Fibroblast of villous mesenchyme (primary cell): Measurements from ENCODE around the gene DOCK9. TPM values are rescaled to one million over a fixed set of nuclear protein-coding genes. Genes with fewer than 3 reads are reported as not detected.

Experiments
- DNase-seq: peaks from one replicate; pipeline ENCODE4 v3.0.0-alpha.2; 2010; ENCODE audit warnings: low read depth
- H3K4me3 ChIP-seq: 2 replicates; pipeline ENCODE4 v1.5.1; 2011; ENCODE audit warnings: low read depth, mild to moderate bottlenecking, low read length
- total RNA-seq: library from RNA; depleted of rRNA; stranded (reverse); fragments of >200 nt; gene quantifications from 2 replicates; pipeline ENCODE4 v1.2.3, GENCODE V29; 2012
- TF ChIP-seq, protein P1 (sequence below): IDR thresholded peaks from 2 replicates; pipeline ENCODE4 v1.5.1; 2012; ENCODE audit warnings: low read depth, mild to moderate bottlenecking, low read length; ENCODE audit not compliant: insufficient read depth

Gene DOCK9
- total RNA-seq, 1 donor, result 14.7 TPM

DNA sequence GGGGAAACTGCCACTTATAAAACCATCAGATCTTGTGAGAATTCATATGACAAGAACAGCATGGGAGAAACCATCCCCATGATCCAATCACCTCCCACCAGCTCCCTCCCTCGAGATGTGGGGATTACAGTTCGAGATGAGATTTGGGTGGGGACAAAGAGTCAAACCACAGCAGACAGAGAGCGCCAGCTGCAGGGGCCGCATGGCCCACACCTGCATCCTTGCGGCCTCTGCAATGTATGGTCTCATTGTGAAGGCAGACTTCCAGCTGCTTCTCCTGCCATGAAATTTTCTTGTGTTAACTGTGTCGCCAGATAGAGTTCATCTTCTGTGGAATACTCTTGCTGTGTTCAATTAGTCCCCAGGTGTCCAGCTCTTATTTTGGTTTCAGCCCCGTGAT lies 208.1 kb downstream of the DOCK9 start:
- H3K4me3 ChIP-seq, result no peak overlapping the region
- no peak for DNase-seq
- TF ChIP-seq, protein P1, sequence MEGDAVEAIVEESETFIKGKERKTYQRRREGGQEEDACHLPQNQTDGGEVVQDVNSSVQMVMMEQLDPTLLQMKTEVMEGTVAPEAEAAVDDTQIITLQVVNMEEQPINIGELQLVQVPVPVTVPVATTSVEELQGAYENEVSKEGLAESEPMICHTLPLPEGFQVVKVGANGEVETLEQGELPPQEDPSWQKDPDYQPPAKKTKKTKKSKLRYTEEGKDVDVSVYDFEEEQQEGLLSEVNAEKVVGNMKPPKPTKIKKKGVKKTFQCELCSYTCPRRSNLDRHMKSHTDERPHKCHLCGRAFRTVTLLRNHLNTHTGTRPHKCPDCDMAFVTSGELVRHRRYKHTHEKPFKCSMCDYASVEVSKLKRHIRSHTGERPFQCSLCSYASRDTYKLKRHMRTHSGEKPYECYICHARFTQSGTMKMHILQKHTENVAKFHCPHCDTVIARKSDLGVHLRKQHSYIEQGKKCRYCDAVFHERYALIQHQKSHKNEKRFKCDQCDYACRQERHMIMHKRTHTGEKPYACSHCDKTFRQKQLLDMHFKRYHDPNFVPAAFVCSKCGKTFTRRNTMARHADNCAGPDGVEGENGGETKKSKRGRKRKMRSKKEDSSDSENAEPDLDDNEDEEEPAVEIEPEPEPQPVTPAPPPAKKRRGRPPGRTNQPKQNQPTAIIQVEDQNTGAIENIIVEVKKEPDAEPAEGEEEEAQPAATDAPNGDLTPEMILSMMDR, result no peak

DNA sequence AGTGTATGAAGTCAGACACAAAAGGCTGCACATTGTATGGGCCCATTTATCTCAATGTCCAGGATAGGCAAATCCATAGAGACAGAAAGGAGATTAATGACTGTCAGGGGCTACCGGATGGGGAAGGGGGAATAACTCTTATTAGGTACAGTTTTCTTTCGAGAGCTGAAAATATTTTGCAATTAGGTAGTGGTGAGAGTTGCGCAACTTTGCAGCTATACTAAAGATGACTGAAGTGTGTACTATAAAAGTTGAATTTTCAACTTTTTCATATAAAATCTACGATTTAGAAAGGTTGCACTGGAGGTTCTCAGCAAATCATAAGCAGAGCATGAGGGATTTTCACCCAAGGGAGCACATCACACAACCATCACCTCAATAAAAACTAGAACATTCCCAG lies 209.3 kb downstream of the DOCK9 start:
- DNase-seq, result peak; percentile 8
- TF ChIP-seq, protein P1, result no peak

DNA sequence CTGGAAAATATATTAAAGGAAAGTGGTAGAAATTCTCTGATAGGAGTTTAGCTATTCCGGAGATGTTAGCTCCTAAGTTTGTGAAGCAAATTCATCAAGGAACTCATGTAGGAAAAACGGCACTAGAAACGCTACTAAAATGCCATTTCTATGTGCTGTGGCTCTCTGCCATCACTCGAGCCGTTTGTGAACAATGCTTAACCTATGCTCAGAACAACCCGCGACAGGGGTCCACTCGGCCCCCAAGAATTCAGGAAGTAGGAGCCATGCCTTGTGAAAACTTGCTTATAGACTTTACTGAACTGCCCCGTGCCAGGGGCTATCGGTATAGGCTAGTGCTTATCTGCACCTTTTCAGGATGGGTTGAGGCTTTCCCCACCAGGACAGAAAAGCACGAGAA lies 211.2 kb downstream of the DOCK9 start:
- TF ChIP-seq, protein P1, result no peak
- no peak for DNase-seq
- no peak overlapping the region for H3K4me3 ChIP-seq

More for the DNA sequence above, 209.3 kb downstream of the DOCK9 start:
- no peak overlapping the region for H3K4me3 ChIP-seq

GRCh38 chr13:98765996-98766519 lies 211.8 kb downstream of the DOCK9 start:
- H3K4me3 ChIP-seq, result no peak overlapping the region
- no peak for DNase-seq
- TF ChIP-seq, protein P1, result no peak

DNA sequence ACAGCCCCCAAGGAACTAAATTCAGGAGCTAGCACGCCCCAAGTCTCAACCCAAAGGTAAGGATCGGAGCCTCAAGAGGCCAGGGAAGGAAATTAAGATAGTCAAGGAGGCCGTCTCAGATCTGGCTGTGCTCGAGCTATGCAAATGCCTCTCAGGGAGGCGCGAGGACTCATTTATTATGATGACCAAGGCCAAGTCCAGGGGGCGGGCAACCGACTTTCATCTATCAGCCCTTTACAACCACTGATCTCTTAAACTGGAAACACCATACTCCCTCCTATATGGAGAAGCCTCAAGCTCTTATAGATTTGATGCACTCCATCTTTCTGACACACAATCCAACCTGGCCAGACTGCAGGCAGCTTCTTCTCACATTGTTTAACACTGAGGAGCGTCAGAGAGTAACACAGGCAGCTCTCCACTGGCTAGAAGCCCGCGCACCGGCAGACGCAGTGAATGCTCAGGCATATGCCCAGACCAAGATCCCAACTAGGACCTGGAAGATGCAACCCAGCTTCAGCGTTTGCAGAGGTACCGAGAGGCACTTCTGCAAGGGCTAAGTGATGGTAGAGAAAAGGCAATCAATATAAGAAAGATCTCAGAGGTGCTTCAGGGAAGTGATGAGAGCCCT lies 215.8 kb downstream of the DOCK9 start:
- TF ChIP-seq, protein P1, result peak; percentile 21
- no peak for DNase-seq
- H3K4me3 ChIP-seq, result peak overlapping the region; percentile 54

DNA sequence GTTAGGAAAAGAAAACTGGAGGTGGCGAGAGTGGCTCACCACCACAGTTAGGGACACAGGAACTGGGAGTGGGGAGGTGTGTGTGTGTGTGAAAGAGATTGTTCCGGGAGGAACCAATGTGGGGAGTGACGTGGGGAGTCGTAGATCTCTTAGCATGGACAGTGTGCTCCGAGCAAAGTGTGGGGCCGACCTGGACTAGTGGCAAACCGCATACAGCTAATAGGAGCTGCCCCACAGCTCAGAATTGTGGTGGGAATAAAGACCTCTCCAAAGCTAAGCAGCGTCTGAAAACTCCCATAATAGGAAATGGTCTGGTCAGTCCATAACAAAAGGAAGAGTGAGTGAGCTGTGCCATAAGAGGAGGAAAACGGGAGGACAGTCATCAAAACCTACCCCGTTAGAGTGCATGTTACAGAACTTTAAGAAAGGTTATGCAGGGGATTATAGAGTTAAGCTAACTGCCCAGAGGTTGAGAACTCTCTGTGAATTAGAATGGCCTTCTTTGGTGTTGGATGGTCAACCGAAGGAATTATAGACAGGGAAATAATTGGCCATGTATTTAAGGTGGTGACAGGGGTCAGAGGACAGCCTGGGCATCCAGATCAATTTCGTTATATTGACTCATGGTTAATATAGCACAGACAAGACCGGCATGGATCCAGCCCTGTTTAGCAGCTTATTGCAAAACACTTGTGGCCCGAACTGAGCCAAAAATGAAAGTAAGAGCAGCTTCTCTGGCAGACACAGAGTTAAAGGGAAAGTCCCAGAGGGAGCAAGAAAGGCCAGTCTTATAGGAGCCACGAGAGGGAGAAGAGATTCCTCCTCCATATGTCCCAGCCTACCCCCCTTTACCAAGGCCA lies 216.5 kb downstream of the DOCK9 start:
- DNase-seq, result peak; percentile 85
- TF ChIP-seq, protein P1, result no peak
- H3K4me3 ChIP-seq, result peak overlapping the region; percentile 54
